Hair follicle dermal papilla cell (primary cell): ENCODE results near the gene ZDHHC11B. TPM values are rescaled to one million over a fixed set of nuclear protein-coding genes. Genes with fewer than 3 reads are reported as not detected.

ENCODE experiments used
- total RNA-seq: library from RNA; depleted of rRNA; stranded (reverse); fragments of >200 nt; gene quantifications from 2 replicates; pipeline ENCODE4 v1.2.3, GENCODE V29; 2012

Gene ZDHHC11B, protein sequence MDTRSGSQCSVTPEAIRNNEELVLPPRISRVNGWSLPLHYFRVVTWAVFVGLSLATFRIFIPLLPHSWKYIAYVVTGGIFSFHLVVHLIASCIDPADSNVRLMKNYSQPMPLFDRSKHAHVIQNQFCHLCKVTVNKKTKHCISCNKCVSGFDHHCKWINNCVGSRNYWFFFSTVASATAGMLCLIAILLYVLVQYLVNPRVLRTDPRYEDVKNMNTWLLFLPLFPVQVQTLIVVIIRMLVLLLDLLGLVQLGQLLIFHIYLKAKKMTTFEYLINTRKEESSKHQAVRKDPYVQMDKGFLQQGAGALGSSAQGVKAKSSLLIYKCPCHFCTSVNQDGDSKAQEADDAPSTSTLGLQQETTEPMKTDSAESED
- total RNA-seq, result not detected in 2 replicates

GRCh38 chr5:784428-785177 is at the start of gene ZDHHC11B:
ZDHHC11B (minus strand) TSS chr5:784729; CDS start chr5:766919, 17,810 bp downstream.

DNA sequence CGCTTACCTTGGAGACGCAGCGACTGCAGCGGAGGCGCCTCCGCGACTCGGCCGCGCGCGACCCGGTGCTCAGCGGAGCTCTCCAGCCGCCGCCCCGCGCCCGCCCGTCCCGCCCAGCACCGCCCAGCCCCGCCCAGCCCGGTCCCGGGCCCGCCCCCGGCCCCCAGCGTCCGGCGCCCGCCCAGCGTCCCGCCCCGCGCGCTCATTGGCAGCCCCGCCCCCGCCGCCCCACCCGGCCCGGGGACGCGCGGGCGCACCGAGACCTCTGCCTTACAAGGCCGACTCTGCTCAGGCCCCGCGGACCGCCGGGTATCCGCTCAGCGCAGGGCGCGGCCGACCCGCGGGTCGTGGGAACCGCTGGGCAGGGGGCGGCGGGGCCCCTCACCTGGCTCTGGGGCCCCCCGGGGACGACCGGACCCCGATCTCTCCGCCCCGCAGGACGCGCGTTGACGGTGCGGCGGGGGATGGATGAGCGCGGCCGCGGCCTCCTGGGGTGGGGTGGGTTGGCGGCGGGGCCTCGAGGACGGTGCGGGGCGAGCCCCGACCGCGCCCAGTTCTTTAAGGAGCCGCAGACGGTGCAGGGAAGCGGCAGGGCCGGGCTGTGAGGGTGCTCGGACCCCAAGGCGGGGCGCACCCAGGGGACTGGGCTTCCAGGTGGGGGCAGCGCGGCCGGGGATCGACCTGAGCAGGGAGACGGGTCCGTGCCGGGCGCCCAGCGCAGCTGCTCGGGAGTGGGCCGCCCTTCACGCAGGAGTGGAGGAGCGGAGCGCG is 91.1 kb downstream of the ZDHHC11B start, which contains the start of gene TPPP:
Gene TPPP, minus strand, starts transcription at position 82 of the 771 bp plus-strand sequence. CDS start 15,292 bp downstream, outside the sequence.

Other genes with a start within 250 kb of the ZDHHC11B start
- 1.5 and 2.1 TPM in 2 replicates for gene CEP72, start 172.4 kb downstream of the ZDHHC11B start, total RNA-seq
- gene TPPP, start 91.4 kb downstream of the ZDHHC11B start, total RNA-seq, result under 0.01 and 0.12 TPM in 2 replicates
- gene ZDHHC11, start 66.3 kb upstream of the ZDHHC11B start, total RNA-seq, result 0.73 and 0.97 TPM in 2 replicates
- gene BRD9, start 108.1 kb upstream of the ZDHHC11B start, total RNA-seq, result 28.8 and 30.3 TPM in 2 replicates
- gene TRIP13, start 108.2 kb upstream of the ZDHHC11B start, total RNA-seq, result 4.1 and 5.5 TPM in 2 replicates
- not detected in 2 replicates for gene NKD2, start 224.1 kb upstream of the ZDHHC11B start, total RNA-seq